Measurements from ENCODE around the gene SLCO3A1.
A peak's percentile ranks its signal among the peaks of the same experiment; 100 is the strongest.

Gene SLCO3A1

DNA sequence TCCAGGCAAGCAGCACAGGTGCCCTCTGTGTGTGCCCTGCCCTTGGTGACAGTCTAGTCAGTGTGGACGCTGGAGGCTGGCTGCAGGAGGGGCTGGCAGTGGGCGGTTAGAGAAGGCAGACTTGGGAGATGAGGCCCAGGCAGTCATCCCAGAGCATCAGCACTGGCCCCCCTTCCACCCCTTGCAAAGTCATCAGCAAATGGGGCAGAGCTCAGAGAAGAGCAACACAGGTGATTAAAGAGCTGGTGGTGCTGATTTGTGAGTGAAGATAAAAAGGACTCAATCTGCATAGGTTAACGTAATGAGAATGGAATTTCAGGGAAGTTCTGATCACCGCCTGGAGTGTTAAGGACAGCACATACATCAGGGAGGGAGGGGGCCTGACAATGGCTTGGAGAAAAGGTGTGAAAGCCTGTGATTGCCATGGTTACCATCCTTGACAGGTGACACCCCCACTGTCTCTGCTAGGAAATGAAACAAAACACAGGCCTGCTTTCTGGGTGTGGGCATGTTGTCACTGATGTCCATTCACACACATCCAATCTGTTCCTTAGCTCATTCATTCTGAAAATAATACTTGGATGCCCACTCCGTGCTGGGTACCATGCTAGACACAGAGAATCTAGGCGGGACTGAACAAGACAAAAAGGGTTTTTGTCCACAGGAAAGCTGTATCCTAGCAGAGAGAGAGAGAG lies 270.6 kb downstream of the SLCO3A1 start:
- Histone ChIP-seq H3K9me3 (ENCODE audit: control insufficient read depth, insufficient read depth, low read length) (0 out of 2 replicates have a peak, but pooled peaks cover 7% of the 10 kb centered on the region), H3K36me3 (ENCODE audit: insufficient read depth, low read length) (no peaks in the 10 kb centered on the region), H3K9ac (ENCODE audit: low read depth, low read length) (peak overlapping the region; percentile 29; the same call in 1 of the 2 replicates), H3K4me1 (ENCODE audit: insufficient read depth, low read length) (peaks cover 25% of the 10 kb centered on the region)

GRCh38 chr15:92124657-92125010 lies 271.1 kb downstream of the SLCO3A1 start:
- no peaks in the 10 kb centered on the region for H3K36me3 ChIP-seq (ENCODE audit: insufficient read depth, low read length)
- 0 out of 2 replicates have a peak, but pooled peaks cover 7% of the 10 kb centered on the region for H3K9me3 ChIP-seq (ENCODE audit: control insufficient read depth, insufficient read depth, low read length)
- H3K4me1 ChIP-seq (ENCODE audit: insufficient read depth, low read length): peaks cover 20% of the 10 kb centered on the region
- H3K9ac ChIP-seq (ENCODE audit: low read depth, low read length): no peak overlapping the region

DNA sequence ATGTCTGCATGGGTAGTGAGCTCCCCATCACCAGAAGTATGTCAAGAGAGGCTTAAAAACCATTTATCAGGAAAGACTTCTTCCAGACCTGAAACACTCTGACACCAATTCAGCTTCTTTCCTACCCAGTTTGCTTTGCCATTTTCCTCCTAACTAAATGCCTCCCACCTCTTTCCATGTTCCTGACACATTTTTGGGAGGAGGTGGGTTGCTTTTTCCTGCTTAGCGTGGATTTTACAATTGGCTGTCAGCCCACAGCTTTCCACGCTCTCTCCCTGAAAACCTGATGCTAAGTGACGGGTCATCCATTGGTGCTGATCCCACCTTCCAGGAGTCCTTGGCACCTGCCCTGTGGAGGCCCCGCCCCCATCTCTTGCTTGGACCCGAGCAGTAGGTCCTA lies 275.3 kb downstream of the SLCO3A1 start:
- Histone ChIP-seq H3K36me3 (ENCODE audit: insufficient read depth, low read length) (no peaks in the 10 kb centered on the region), H3K4me1 (ENCODE audit: insufficient read depth, low read length) (peaks cover 18% of the 10 kb centered on the region), H3K9me3 (ENCODE audit: control insufficient read depth, insufficient read depth, low read length) (no peaks in the 10 kb centered on the region), H3K9ac (ENCODE audit: low read depth, low read length) (no peak overlapping the region)

GRCh38 chr15:92130244-92130643 lies 276.7 kb downstream of the SLCO3A1 start:
- peaks cover 12% of the 10 kb centered on the region for H3K4me1 ChIP-seq (ENCODE audit: insufficient read depth, low read length)
- no peak overlapping the region for H3K9ac ChIP-seq (ENCODE audit: low read depth, low read length)
- no peaks in the 10 kb centered on the region for H3K36me3 ChIP-seq (ENCODE audit: insufficient read depth, low read length)
- H3K9me3 ChIP-seq (ENCODE audit: control insufficient read depth, insufficient read depth, low read length): no peaks in the 10 kb centered on the region

- peaks cover 12% of the 10 kb centered on the region for H3K4me1 ChIP-seq (ENCODE audit: insufficient read depth, low read length)
- H3K36me3 ChIP-seq (ENCODE audit: insufficient read depth, low read length): no peaks in the 10 kb centered on the region
- no peak overlapping the region for H3K9ac ChIP-seq (ENCODE audit: low read depth, low read length)
- H3K9me3 ChIP-seq (ENCODE audit: control insufficient read depth, insufficient read depth, low read length): no peaks in the 10 kb centered on the region
Measured at GRCh38 chr15:92130906-92131305, 277.4 kb downstream of the SLCO3A1 start.

- Histone ChIP-seq H3K4me1 (ENCODE audit: insufficient read depth, low read length) (peaks cover 12% of the 10 kb centered on the region), H3K9me3 (ENCODE audit: control insufficient read depth, insufficient read depth, low read length) (no peaks in the 10 kb centered on the region), H3K36me3 (ENCODE audit: insufficient read depth, low read length) (no peaks in the 10 kb centered on the region), H3K9ac (ENCODE audit: low read depth, low read length) (no peak overlapping the region)
Measured at GRCh38 chr15:92132982-92133755, 279.7 kb downstream of the SLCO3A1 start.

GRCh38 chr15:92140796-92141195 lies 287.3 kb downstream of the SLCO3A1 start:
- H3K9me3 ChIP-seq (ENCODE audit: control insufficient read depth, insufficient read depth, low read length): no peaks in the 10 kb centered on the region; the same call in 1 of the 2 replicates
- H3K4me1 ChIP-seq (ENCODE audit: insufficient read depth, low read length): peaks cover 11% of the 10 kb centered on the region; the same call in 1 of the 2 replicates
- no peaks in the 10 kb centered on the region for H3K36me3 ChIP-seq (ENCODE audit: insufficient read depth, low read length)
- H3K9ac ChIP-seq (ENCODE audit: low read depth, low read length): no peak overlapping the region

- no peaks in the 10 kb centered on the region for H3K36me3 ChIP-seq (ENCODE audit: insufficient read depth, low read length)
- no peak overlapping the region for H3K9ac ChIP-seq (ENCODE audit: low read depth, low read length)
- peaks cover 11% of the 10 kb centered on the region; the same call in 1 of the 2 replicates for H3K4me1 ChIP-seq (ENCODE audit: insufficient read depth, low read length)
- no peaks in the 10 kb centered on the region; the same call in 1 of the 2 replicates for H3K9me3 ChIP-seq (ENCODE audit: control insufficient read depth, insufficient read depth, low read length)
Measured at GRCh38 chr15:92141607-92142006, 288.1 kb downstream of the SLCO3A1 start.

DNA sequence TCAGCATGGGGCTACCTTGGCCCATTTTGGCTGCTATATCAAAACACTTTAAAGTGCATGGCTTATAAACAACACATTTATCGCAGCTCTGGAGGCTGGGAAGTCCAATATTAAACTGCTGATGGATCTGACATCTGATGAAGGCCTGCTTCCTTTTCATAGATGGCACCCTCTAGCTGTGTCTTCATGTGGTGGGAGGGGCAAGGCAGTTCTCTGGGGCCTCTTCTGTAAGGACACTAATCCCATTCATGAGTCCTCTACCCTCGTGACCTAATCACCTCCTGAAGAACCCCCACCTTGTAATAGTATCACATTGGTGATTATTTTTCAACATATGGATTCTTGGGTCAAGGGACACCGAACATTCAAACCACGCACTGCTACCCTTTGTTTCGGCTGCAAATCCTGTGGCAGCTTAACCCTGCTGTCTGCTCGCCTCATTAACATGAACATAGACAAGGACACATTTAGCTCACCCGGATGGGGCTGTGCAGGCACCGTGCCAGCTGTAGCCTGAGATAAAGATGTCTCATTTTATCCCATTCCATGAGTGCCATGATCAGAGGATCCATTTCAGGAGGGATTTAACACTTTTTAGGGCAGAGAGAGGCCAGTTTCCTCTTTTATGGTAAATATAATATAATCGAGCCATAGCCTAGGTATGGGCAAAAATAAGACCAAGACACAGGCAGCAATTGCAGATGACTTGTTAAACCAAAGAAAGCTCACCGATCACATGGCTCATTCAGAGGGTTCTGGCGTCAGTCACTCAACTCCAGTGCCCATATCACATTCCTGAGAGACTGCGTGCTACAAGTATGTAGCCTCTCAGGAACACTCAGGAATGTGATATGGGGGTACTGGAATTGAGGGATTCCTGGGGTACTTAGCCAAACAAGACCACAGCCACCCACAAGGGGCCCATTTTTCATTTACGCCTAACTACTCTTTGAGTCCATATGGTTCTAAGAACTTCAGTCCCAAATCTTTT lies 289.0 kb downstream of the SLCO3A1 start:
- Histone ChIP-seq H3K9ac (ENCODE audit: low read depth, low read length) (no peak overlapping the region), H3K4me1 (ENCODE audit: insufficient read depth, low read length) (peaks cover 11% of the 10 kb centered on the region; the same call in 1 of the 2 replicates), H3K9me3 (ENCODE audit: control insufficient read depth, insufficient read depth, low read length) (no peaks in the 10 kb centered on the region; the same call in 1 of the 2 replicates), H3K36me3 (ENCODE audit: insufficient read depth, low read length) (no peaks in the 10 kb centered on the region)

- no peaks in the 10 kb centered on the region; the same call in 1 of the 2 replicates for H3K9me3 ChIP-seq (ENCODE audit: control insufficient read depth, insufficient read depth, low read length)
- peaks cover 11% of the 10 kb centered on the region; the same call in 1 of the 2 replicates for H3K4me1 ChIP-seq (ENCODE audit: insufficient read depth, low read length)
- H3K9ac ChIP-seq (ENCODE audit: low read depth, low read length): no peak overlapping the region
Measured at GRCh38 chr15:92143765-92144164, 290.3 kb downstream of the SLCO3A1 start.

DNA sequence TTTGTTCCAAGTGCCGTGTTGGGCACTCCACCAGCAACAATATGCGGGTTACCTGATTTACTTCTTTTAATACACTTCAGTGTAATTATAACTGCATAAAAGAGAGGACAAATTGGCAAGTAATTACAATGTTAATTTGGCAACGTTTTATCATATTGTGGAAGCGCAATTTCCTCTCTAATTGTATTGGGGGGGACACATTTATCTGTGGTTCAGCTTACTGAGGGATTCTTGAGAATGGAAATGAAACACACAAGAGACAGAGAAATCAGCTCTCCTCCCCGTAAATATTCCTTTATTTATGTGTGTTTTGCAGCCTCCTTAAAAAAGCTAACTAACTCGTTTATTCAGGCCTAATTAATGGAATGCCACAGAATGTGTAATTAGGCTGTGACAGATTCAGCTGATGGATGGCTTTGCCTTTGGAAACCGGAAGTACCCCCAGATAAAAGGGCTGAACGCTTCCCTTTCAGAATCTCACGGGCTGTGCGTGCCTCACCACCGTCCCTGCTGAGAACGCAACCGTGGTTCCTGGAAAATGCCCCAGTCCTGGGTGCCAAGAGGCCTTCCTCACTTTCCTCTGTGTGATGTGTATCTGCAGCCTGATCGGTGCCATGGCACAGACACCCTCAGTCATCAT lies 293.1 kb downstream of the SLCO3A1 start:
- H3K36me3 ChIP-seq (ENCODE audit: insufficient read depth, low read length): no peaks in the 10 kb centered on the region; the same call in 1 of the 2 replicates
- H3K9ac ChIP-seq (ENCODE audit: low read depth, low read length): no peak overlapping the region
- H3K9me3 ChIP-seq (ENCODE audit: control insufficient read depth, insufficient read depth, low read length): no peaks in the 10 kb centered on the region; the same call in 1 of the 2 replicates
- peaks cover 11% of the 10 kb centered on the region; the same call in 1 of the 2 replicates for H3K4me1 ChIP-seq (ENCODE audit: insufficient read depth, low read length)

More at GRCh38 chr15:92143765-92144164, 290.3 kb downstream of the SLCO3A1 start:
- H3K36me3 ChIP-seq (ENCODE audit: insufficient read depth, low read length): no peaks in the 10 kb centered on the region

DNA sequence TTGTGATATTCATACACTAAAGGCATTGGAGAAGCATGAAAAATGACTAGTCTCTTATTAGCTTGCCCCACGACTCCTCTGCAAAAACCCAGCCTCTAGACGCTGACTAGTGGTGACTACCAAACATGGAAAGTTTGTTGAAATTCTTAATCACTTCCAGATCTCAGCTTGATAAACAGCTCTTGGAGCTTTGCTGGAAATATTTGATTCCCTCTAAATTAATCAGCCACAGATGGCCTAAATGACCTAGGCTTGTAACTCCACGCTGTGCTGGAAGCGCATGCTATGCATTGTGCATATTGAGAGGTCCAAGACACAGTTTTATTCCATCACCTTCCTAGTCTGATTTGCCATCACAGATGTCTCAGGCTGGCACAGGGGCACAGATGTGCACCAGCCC lies 295.5 kb downstream of the SLCO3A1 start:
- no peaks in the 10 kb centered on the region for H3K9me3 ChIP-seq (ENCODE audit: control insufficient read depth, insufficient read depth, low read length)
- H3K4me1 ChIP-seq (ENCODE audit: insufficient read depth, low read length): 0 out of 2 replicates have a peak, but pooled peaks cover 6% of the 10 kb centered on the region
- H3K36me3 ChIP-seq (ENCODE audit: insufficient read depth, low read length): no peaks in the 10 kb centered on the region; the same call in 1 of the 2 replicates
- H3K9ac ChIP-seq (ENCODE audit: low read depth, low read length): no peak overlapping the region

DNA sequence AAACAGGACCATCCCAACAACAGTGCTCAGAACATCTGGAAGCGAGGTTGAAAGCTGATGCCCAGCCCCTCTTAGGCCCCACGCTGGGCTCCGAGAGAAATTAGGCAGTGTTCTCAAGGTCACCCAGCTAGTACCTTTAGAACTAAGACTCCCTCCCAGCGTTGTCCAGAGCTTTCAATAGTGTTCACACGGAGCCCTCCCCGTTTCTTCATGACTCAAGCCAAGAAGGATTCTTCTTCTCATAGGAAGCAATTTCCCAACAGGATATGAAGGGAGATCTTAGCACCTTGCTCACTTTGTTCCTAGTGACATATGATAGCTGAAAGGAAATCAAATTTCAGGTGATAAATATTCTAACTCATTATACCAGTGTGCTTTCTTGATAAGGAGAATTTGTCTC lies 296.0 kb downstream of the SLCO3A1 start:
- H3K9ac ChIP-seq (ENCODE audit: low read depth, low read length): no peak overlapping the region
- no peaks in the 10 kb centered on the region for H3K9me3 ChIP-seq (ENCODE audit: control insufficient read depth, insufficient read depth, low read length)
- H3K36me3 ChIP-seq (ENCODE audit: insufficient read depth, low read length): no peaks in the 10 kb centered on the region; the same call in 1 of the 2 replicates
- H3K4me1 ChIP-seq (ENCODE audit: insufficient read depth, low read length): 0 out of 2 replicates have a peak, but pooled peaks cover 2% of the 10 kb centered on the region

All from ES-I3 (cell line).